OCI-LY1 (cell line): ENCODE results near the gene RREB1.

ENCODE experiments used
- EZH2 ChIP-seq: fragments of 200-600 bp; sonication (generic), shearing (Covaris generic); IDR thresholded peaks from 2 replicates; pipeline ENCODE4 v1.8.0; 2017; ENCODE audit warnings: borderline replicate concordance, mixed run types, mild to moderate bottlenecking, antibody characterized with exemption, low read length, moderate library complexity, mixed read lengths
- TF ChIP-seq, protein P1 (sequence below): fragments of 200-600 bp; sonication (generic), shearing (Covaris generic); IDR thresholded peaks from 2 replicates; pipeline ENCODE4 v1.5.1; 2017; ENCODE audit warnings: mild to moderate bottlenecking, antibody characterized with exemption, low read length, moderate library complexity, mixed read lengths

- TF ChIP-seq, protein P1, sequence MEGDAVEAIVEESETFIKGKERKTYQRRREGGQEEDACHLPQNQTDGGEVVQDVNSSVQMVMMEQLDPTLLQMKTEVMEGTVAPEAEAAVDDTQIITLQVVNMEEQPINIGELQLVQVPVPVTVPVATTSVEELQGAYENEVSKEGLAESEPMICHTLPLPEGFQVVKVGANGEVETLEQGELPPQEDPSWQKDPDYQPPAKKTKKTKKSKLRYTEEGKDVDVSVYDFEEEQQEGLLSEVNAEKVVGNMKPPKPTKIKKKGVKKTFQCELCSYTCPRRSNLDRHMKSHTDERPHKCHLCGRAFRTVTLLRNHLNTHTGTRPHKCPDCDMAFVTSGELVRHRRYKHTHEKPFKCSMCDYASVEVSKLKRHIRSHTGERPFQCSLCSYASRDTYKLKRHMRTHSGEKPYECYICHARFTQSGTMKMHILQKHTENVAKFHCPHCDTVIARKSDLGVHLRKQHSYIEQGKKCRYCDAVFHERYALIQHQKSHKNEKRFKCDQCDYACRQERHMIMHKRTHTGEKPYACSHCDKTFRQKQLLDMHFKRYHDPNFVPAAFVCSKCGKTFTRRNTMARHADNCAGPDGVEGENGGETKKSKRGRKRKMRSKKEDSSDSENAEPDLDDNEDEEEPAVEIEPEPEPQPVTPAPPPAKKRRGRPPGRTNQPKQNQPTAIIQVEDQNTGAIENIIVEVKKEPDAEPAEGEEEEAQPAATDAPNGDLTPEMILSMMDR = no peak
- TF ChIP-seq EZH2 = no peak
Observed at GRCh38 chr6:7100072-7100752, 7.5 kb upstream of the RREB1 start.
